Ectodermal cell (in vitro differentiated cells): ENCODE measurements around the gene NRP2.

ENCODE experiments used
- H3K27ac ChIP-seq: 2 replicates; pipeline ENCODE4 v1.7.0; 2013; ENCODE audit warnings: mild to moderate bottlenecking, low read depth, low read length; ENCODE audit not compliant: insufficient read depth, poor library complexity, severe bottlenecking
- H3K27me3 ChIP-seq: 2 replicates; pipeline ENCODE4 v1.7.0; 2013; ENCODE audit warnings: mild to moderate bottlenecking, low read length; ENCODE audit not compliant: insufficient read depth, control insufficient read depth, poor library complexity, severe bottlenecking
- H3K36me3 ChIP-seq: one replicate; pipeline ENCODE4 v1.7.0; 2013; ENCODE audit warnings: low read length; ENCODE audit not compliant: control insufficient read depth, insufficient read depth
- H3K4me1 ChIP-seq: one replicate; pipeline ENCODE4 v1.7.0; 2013; ENCODE audit warnings: low read length; ENCODE audit not compliant: control insufficient read depth, insufficient read depth
- H3K4me3 ChIP-seq: 2 replicates; pipeline ENCODE4 v1.7.0; 2013; ENCODE audit warnings: low read depth, low read length, control low read depth; ENCODE audit not compliant: insufficient read depth
- H3K9me3 ChIP-seq: 2 replicates; pipeline ENCODE4 v1.7.0; 2013; ENCODE audit warnings: mild to moderate bottlenecking, low read length, moderate library complexity; ENCODE audit not compliant: control insufficient read depth
- WGBS, 2 experiments: methylation state at CpG; one replicate each; pipeline ENCODE4 v1.1.7; 2013; ENCODE audit warnings: missing lambda C conversion rate in 2 of 2; 5-methylcytosine and 5-hydroxymethylcytosine counted together

The NRP2 gene

DNA sequence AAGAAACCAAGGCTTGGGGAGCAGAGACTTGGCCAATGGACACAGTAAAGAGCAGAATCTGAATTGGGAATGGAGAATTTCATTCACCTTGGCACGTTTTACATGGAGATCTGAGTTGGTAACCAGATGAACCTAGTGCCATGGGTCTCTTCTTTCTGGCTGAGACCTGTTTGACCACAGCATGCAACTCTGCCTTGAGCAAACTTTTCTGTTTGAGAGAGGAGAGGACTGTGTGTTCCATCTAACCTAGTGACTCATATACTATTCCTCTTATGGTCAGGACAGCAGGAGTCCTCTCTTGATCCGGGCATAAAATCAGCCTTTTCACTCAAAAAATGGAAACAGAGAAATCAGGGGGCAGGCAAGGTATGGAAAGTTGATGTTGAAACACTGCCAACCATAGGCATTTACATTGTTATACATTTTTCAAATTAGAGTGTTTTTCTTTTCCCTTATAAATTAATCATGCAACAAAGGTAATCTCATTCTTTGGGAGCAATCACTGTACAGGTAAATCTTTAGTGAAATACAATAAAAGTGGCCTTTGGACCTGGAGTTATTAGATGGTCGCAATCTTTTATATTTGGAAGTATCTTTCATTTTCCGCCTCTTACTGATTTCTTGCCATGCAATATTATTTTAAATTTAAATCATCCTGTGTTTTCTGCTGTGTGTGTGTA lies 86.7 kb downstream of the NRP2 start:
- no peak overlapping the region for H3K27ac ChIP-seq
- H3K4me3 ChIP-seq, result no peak overlapping the region
- no peaks in the 10 kb centered on the region for H3K9me3 ChIP-seq
- H3K4me1 ChIP-seq, result no peaks in the 10 kb centered on the region
- 60 to 98% methylated on average over 1 to 3 of the region's 4 CpGs for WGBS, 2 experiments
- no peaks in the 10 kb centered on the region for H3K27me3 ChIP-seq
- H3K36me3 ChIP-seq, result peaks cover 32% of the 10 kb centered on the region

DNA sequence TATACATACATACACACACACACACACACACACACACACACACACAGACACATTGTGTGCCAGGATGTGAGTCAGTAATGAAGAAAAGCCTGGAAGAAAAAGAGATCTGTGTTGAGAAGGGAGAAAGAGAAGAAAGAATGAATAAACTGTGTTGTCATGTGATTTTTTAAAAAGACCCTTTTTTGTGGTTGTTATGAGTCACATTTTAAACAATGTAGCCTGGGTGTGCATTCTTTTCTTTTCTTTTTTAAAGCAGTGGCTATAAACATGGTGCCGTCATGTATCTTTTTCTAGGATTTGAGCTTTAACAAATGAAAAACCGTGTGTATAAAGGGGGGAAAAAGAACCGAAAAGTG lies 87.2 kb downstream of the NRP2 start:
- H3K27me3 ChIP-seq, result no peaks in the 10 kb centered on the region
- H3K4me3 ChIP-seq, result no peak overlapping the region
- no peak overlapping the region for H3K27ac ChIP-seq
- H3K9me3 ChIP-seq, result no peaks in the 10 kb centered on the region
- H3K4me1 ChIP-seq, result no peaks in the 10 kb centered on the region
- WGBS, 2 experiments, result 86 to 100% methylated on average over 2 to 3 of the region's 3 CpGs
- peaks cover 32% of the 10 kb centered on the region for H3K36me3 ChIP-seq

DNA sequence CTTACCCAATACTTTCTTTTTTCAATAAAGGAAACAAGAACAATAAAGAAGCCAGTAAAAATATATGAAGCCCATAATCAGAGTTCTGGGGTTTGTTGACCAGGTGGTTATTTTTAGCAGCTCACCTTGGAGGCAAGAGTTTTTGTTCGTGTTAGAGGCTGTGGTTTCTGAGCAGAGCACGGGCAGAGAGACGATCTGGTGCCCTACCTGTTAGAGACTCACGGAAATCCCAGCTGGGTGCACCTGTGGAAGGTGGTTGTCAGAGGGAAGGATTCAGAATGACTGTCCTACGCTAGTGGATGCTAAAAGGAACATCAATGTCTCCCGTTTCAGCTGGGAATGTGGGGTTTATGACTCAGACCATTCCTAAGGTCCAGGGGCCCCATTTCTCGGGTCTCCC lies 87.6 kb downstream of the NRP2 start:
- Histone ChIP-seq H3K9me3 (no peaks in the 10 kb centered on the region), H3K27ac (no peak overlapping the region), H3K36me3 (peaks cover 32% of the 10 kb centered on the region), H3K27me3 (no peaks in the 10 kb centered on the region), H3K4me3 (no peak overlapping the region), H3K4me1 (no peaks in the 10 kb centered on the region)
- 91 to 96% methylated on average over 7 of the region's 7 CpGs for WGBS, 2 experiments

DNA sequence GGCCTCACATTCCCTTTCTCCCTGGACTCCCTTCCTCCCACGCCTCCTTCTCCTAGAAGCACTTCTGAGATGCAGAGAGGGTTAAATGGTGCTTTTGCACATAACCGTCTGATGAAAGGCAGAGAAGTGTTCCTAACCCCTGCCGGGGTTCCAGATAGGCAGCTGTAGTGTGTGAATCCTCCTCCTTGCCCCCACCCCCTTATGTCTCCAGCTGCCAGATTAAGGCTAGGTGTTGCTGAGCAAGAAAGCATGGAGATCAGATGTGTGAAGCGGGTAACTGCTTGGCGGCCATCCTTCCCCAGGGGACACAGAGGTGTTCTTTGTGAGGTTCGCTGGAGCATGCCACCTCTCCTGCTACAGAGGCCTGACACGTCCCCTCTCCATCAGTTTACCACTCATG lies 88.3 kb downstream of the NRP2 start:
- peaks cover 30% of the 10 kb centered on the region for H3K36me3 ChIP-seq
- no peaks in the 10 kb centered on the region for H3K4me1 ChIP-seq
- WGBS, 2 experiments, result 92% methylated on average over 6 to 7 of the region's 7 CpGs
- no peaks in the 10 kb centered on the region for H3K27me3 ChIP-seq
- no peak overlapping the region for H3K4me3 ChIP-seq
- no peaks in the 10 kb centered on the region for H3K9me3 ChIP-seq
- no peak overlapping the region for H3K27ac ChIP-seq

DNA sequence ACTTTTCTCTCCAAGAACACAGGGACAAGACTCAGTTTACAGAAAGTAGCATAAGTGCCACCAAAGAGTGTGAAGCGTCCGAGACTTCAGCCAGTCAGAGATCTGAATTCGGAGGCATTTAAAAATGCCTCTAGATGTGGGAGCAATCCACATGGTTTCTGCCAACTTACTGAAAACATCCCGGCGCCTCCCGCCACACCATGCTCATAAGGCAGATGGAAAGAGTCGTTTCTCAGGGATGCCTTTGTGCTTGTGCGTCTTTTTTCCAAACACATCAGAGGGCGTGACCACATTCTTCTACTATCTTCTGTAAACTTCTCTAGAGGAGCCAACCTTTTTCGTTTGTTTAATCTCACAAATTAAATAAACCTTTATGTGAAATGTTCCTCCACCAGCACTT lies 88.7 kb downstream of the NRP2 start:
- H3K27ac ChIP-seq, result no peak overlapping the region
- H3K4me3 ChIP-seq, result no peak overlapping the region
- H3K36me3 ChIP-seq, result peaks cover 26% of the 10 kb centered on the region
- no peaks in the 10 kb centered on the region for H3K4me1 ChIP-seq
- H3K27me3 ChIP-seq, result no peaks in the 10 kb centered on the region
- 95 to 96% methylated on average over 10 of the region's 10 CpGs for WGBS, 2 experiments
- H3K9me3 ChIP-seq, result no peaks in the 10 kb centered on the region

DNA sequence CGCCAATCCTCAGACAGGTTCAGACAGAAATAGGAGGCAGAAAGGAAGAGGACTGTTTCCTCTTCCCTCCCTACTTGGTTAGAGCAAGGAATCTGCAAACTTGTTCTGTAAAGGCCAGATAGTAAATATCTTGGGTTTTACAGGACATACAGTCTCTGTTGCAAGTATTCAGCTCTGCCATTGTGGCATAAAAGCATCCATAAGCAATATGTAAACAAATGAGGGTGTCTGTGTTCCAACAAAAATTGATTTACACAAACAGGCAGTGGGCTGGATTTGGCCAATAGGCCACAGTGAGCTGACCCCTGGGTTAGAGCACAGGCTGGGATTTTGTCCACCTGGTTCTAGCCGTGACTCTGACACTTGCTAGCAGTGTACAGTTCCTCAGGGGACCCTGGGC lies 89.4 kb downstream of the NRP2 start:
- Histone ChIP-seq H3K27ac (no peak overlapping the region), H3K27me3 (no peaks in the 10 kb centered on the region), H3K36me3 (peaks cover 26% of the 10 kb centered on the region), H3K9me3 (no peaks in the 10 kb centered on the region), H3K4me3 (no peak overlapping the region), H3K4me1 (no peaks in the 10 kb centered on the region)
- 92 to 97% methylated on average over 2 of the region's 2 CpGs for WGBS, 2 experiments

GRCh38 chr2:205772983-205773382 lies 90.7 kb downstream of the NRP2 start:
- 94 to 98% methylated on average over 3 of the region's 3 CpGs for WGBS, 2 experiments
- H3K27me3 ChIP-seq, result no peaks in the 10 kb centered on the region
- no peak overlapping the region for H3K4me3 ChIP-seq
- H3K27ac ChIP-seq, result no peak overlapping the region
- peaks cover 19% of the 10 kb centered on the region for H3K36me3 ChIP-seq
- no peaks in the 10 kb centered on the region for H3K4me1 ChIP-seq
- H3K9me3 ChIP-seq, result no peaks in the 10 kb centered on the region

DNA sequence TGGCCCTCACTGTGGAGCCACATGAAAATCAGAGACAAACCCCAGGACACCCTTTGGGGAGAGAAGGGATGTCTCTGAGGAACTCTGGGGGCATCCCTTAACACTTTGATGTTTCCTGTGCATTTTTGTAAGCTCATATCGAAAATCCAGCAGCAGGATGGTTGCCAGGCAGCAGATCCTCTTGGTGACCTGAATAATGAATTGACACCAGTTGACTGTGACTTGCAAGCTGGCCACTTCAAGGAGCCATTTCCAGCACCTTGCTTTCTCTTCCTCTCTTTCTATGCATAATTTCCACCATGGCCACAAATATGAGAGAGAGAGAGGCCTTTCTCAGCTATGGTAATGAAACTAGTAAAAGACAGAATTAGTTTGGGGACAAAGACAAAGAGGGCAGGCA lies 91.7 kb downstream of the NRP2 start:
- no peaks in the 10 kb centered on the region for H3K4me1 ChIP-seq
- peaks cover 9% of the 10 kb centered on the region for H3K36me3 ChIP-seq
- H3K27me3 ChIP-seq, result no peaks in the 10 kb centered on the region
- H3K9me3 ChIP-seq, result no peaks in the 10 kb centered on the region
- H3K27ac ChIP-seq, result no peak overlapping the region
- no peak overlapping the region for H3K4me3 ChIP-seq
- 90 to 100% methylated on average over 1 of the region's 1 CpG for WGBS, 2 experiments

- Histone ChIP-seq H3K27me3 (no peaks in the 10 kb centered on the region), H3K27ac (no peak overlapping the region), H3K36me3 (peaks cover 4% of the 10 kb centered on the region), H3K4me1 (no peaks in the 10 kb centered on the region), H3K4me3 (no peak overlapping the region), H3K9me3 (no peaks in the 10 kb centered on the region)
- 68 to 72% methylated on average over 6 of the region's 6 CpGs for WGBS, 2 experiments
Measured at GRCh38 chr2:205775097-205775877, 93.0 kb downstream of the NRP2 start.

GRCh38 chr2:205776139-205776538 lies 93.8 kb downstream of the NRP2 start:
- Histone ChIP-seq H3K4me3 (no peak overlapping the region), H3K27ac (no peak overlapping the region), H3K36me3 (peaks cover 4% of the 10 kb centered on the region), H3K27me3 (no peaks in the 10 kb centered on the region), H3K9me3 (no peaks in the 10 kb centered on the region), H3K4me1 (no peaks in the 10 kb centered on the region)
- 80 to 81% methylated on average over 19 of the region's 19 CpGs for WGBS, 2 experiments
